ENCODE measurements around the gene SPINK5. TPM values are rescaled to one million over a fixed set of nuclear protein-coding genes. Genes with fewer than 3 reads are reported as not detected.
"Not testable (repeated sequence)": the region's sequence is repeated elsewhere in the genome, so short reads cannot be mapped to it uniquely, and the experiment has no call there.

SPINK5 gene
- total RNA-seq, 1 donor, result not detected

DNA sequence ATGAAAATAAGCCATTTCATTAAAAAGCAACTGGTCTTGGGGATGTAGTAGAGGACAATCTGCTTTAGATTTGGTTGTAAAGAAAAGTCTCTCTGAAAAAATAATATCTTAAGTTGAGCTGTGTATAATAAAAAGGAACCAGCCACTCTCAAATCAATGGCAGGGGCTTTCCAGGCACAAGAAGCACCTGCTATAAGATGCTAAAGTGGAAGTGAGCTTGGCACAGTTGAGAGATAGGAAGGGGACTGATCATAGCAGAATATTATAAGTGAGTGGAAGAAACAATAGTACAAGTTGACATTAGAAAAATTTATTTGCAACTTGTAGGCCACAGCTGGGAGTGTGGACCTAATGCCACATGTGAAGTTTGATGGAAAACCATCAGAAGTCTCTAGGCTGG is 28.1 kb upstream of the SPINK5 start:
- DNase-seq (ENCODE audit: low read depth), result no peak
- H3K4me3 ChIP-seq (ENCODE audit: low read depth, low read length), result no peak overlapping the region
- TF ChIP-seq, protein P1, sequence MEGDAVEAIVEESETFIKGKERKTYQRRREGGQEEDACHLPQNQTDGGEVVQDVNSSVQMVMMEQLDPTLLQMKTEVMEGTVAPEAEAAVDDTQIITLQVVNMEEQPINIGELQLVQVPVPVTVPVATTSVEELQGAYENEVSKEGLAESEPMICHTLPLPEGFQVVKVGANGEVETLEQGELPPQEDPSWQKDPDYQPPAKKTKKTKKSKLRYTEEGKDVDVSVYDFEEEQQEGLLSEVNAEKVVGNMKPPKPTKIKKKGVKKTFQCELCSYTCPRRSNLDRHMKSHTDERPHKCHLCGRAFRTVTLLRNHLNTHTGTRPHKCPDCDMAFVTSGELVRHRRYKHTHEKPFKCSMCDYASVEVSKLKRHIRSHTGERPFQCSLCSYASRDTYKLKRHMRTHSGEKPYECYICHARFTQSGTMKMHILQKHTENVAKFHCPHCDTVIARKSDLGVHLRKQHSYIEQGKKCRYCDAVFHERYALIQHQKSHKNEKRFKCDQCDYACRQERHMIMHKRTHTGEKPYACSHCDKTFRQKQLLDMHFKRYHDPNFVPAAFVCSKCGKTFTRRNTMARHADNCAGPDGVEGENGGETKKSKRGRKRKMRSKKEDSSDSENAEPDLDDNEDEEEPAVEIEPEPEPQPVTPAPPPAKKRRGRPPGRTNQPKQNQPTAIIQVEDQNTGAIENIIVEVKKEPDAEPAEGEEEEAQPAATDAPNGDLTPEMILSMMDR (IDR thresholded peaks at IDR 0.05; ENCODE audit: insufficient read depth, low read length), result no peak

DNA sequence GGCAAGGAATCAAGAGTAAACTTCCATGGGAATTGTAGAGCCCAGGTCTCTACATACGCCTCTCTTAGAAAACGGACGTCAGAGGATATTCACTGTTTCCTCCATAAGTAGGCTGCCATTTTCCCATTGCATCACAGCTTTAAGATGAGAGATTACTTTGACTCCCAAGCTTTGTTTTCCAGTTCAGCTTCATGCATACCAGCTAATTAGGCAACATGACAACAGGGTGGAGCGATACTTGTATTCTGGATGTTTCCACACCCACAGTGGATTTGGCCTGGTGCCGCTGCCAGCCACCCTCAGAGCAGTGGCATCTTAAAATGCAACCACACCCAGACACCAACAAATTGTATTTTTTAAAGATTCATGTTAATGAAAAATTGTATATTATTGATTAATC is 20.9 kb upstream of the SPINK5 start:
- DNase-seq (ENCODE audit: low read depth), result no peak
- H3K4me3 ChIP-seq (ENCODE audit: low read depth, low read length), result no peak overlapping the region
- TF ChIP-seq, protein P1 (IDR thresholded peaks at IDR 0.05; ENCODE audit: insufficient read depth, low read length), result no peak

DNA sequence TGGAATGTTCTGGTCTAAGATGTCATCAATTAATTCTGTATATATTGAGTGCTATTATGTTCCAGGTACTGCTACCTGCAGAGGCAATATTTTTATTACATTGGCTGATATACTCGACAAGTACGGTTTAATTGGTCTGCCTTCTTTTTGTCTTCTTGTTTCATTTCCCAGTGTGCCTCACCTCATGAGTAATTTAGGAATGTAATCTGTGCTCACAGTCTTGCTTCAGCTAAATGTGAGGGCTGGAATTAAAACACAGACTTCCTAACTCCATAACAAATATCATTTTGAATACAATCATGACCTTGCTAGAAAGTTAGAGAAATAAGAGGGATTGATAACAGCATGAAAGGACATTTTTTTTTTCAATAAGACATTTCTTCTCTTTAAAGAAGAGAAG is 20.1 kb upstream of the SPINK5 start:
- TF ChIP-seq, protein P1 (IDR thresholded peaks at IDR 0.05; ENCODE audit: insufficient read depth, low read length), result no peak
- H3K4me3 ChIP-seq (ENCODE audit: low read depth, low read length), result no peak overlapping the region
- no peak for DNase-seq (ENCODE audit: low read depth)

DNA sequence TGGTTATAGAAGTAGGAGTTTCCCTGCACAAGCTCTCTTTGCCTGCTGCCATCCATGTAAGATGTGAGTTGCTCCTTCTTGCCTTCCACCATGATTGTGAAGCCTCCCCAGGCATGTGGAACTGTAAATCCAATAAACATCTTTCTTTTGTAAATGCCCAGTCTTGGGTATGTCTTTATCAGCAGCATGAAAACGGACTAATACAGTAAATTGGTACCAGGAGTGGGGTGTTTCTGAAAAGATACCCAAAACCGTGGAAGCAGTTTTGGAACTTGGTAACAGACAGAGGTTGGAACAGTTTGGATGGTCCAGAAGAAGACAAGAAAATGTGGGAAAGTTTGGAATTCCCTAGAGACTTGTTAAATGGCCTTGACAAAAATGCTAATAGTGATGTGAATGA is 8.6 kb upstream of the SPINK5 start:
- DNase-seq (ENCODE audit: low read depth); H3K4me3 ChIP-seq (ENCODE audit: low read depth, low read length): not testable (repeated sequence)

DNA sequence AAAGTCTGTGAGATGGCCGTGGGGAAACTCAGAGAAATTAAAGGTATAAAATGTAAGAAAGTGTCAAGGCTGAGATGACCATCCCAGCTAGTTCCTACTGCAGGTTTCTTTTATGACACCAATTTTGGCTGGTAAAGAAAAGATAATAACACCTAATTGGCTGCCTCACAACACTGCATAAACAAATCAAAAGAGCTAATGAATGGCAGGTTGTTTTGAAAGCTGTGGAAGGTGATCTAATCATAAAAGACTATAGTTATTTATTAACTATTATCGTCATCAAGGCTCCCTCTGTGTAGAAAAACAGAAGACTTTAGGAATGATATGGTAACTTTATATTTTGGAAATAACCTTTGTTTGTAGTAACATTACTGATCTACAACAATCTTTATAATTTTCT is 3.5 kb upstream of the SPINK5 start:
- H3K4me3 ChIP-seq (ENCODE audit: low read depth, low read length), result no peak overlapping the region
- TF ChIP-seq, protein P1 (IDR thresholded peaks at IDR 0.05; ENCODE audit: insufficient read depth, low read length), result no peak
- DNase-seq (ENCODE audit: low read depth), result no peak

DNA sequence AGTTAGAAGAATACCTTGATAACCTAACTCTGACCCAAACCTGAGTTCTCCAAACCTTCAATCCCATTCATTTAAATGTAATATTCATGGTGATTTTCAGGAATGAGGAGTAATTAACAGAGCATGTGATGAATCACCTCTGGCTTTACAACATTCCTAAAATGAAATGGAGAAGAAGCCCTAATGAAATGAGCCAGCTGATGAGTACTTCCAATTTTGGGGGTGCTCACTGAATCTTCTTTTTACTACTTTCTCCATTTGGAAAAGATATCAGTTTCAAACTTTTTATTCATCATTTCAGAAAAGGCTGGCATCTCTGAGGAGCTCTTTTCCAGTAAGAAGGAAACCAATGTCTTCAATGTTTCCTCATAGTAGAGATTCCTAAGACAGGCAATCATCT is 2.9 kb upstream of the SPINK5 start:
- DNase-seq (ENCODE audit: low read depth), result no peak
- H3K4me3 ChIP-seq (ENCODE audit: low read depth, low read length), result no peak overlapping the region
- TF ChIP-seq, protein P1 (IDR thresholded peaks at IDR 0.05; ENCODE audit: insufficient read depth, low read length), result no peak

DNA sequence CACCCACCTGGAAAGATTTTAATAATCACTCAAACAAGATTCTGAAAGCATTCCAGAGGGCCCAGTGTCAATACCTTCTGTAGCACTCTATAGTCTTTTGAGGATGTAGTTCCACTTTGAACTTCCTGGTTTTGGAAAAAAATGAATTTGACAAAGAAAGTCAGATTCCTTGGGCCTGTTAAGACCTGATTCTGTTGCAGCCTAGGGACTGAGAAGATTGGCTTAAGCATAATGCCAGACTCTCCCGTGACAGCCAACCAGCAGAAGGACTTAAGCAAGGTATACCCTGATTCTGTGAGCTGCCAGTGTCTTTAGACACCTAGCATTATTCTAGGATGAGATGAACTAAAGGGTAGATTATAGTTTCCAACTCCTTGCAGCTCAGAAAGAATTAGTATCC is 6.8 kb downstream of the SPINK5 start:
- DNase-seq (ENCODE audit: low read depth), result no peak
- TF ChIP-seq, protein P1 (IDR thresholded peaks at IDR 0.05; ENCODE audit: insufficient read depth, low read length), result no peak
- H3K4me3 ChIP-seq (ENCODE audit: low read depth, low read length), result no peak overlapping the region

Data from fibroblast of the aortic adventitia (primary cell).